ENCODE results near the gene LRRC75B. TPM values are rescaled to one million over a fixed set of nuclear protein-coding genes. Genes with fewer than 3 reads are reported as not detected.

LRRC75B gene
- total and polyA plus RNA-seq, 9 donors = 2.5 to 26.5 (median 22.1) TPM

GRCh38 chr22:24585927-24586546, 6.8 kb downstream of the LRRC75B start:
- WGBS, 3 donors = 86 to 92% (median 89%) methylated on average over 24 of the region's 24 CpGs
- no peak for TF ChIP-seq POLR2A (IDR thresholded peaks at IDR 0.05)
- H3K27ac ChIP-seq = no peak overlapping the region
- no peaks in the 10 kb centered on the region for H3K36me3 ChIP-seq
- H3K4me3 ChIP-seq = no peak overlapping the region
- intact Hi-C loops (cut with DNase I) = no loop called here
- no peaks in the 10 kb centered on the region for H3K4me1 ChIP-seq (ENCODE audit: insufficient read depth)
- DNase-seq = peak in 1 of 5 donors; percentile 36
- no peaks in the 10 kb centered on the region for H3K27me3 ChIP-seq
- H3K9me3 ChIP-seq = no peaks in the 10 kb centered on the region

- H3K4me1 ChIP-seq (ENCODE audit: insufficient read depth) = no peaks in the 10 kb centered on the region
- no peak overlapping the region for H3K27ac ChIP-seq
- no peaks in the 10 kb centered on the region for H3K9me3 ChIP-seq
- intact Hi-C loops (cut with DNase I) = no loop called here
- no peaks in the 10 kb centered on the region for H3K36me3 ChIP-seq
- WGBS, 3 donors = 89 to 100% (median 94%) methylated on average over 3 of the region's 3 CpGs
- no peaks in the 10 kb centered on the region for H3K27me3 ChIP-seq
- DNase-seq = peak in 1 of 5 donors; percentile 29
- TF ChIP-seq EP300 (IDR thresholded peaks at IDR 0.05) (no peak), CTCF (IDR thresholded peaks at IDR 0.05) (no peak), POLR2A (IDR thresholded peaks at IDR 0.05) (no peak)
- H3K4me3 ChIP-seq = no peak overlapping the region
These were observed 7.4 kb downstream of the LRRC75B start for GRCh38 chr22:24585461-24585860.

- WGBS, 3 donors = 76 to 79% (median 77%) methylated on average over 10 of the region's 10 CpGs
- Histone ChIP-seq H3K27ac (no peak overlapping the region), H3K4me1 (ENCODE audit: insufficient read depth) (no peaks in the 10 kb centered on the region), H3K27me3 (no peaks in the 10 kb centered on the region), H3K4me3 (no peak overlapping the region), H3K9me3 (no peaks in the 10 kb centered on the region), H3K36me3 (no peaks in the 10 kb centered on the region)
- TF ChIP-seq CTCF (IDR thresholded peaks at IDR 0.05) = no peak
- TF ChIP-seq EP300 (IDR thresholded peaks at IDR 0.05) = no peak
- TF ChIP-seq POLR2A (IDR thresholded peaks at IDR 0.05) = no peak
- intact Hi-C loops (cut with DNase I) = no loop called here
- DNase-seq = no peak
These were observed 7.9 kb downstream of the LRRC75B start for GRCh38 chr22:24584871-24585411.

- 77 to 83% (median 78%) methylated on average over 5 of the region's 5 CpGs for WGBS, 3 donors
- H3K4me3 ChIP-seq = no peak overlapping the region
- no peaks in the 10 kb centered on the region for H3K27me3 ChIP-seq
- H3K36me3 ChIP-seq = no peaks in the 10 kb centered on the region
- H3K4me1 ChIP-seq (ENCODE audit: insufficient read depth) = no peaks in the 10 kb centered on the region
- intact Hi-C loops (cut with DNase I) = no loop called here
- DNase-seq = no peak
- H3K9me3 ChIP-seq = no peaks in the 10 kb centered on the region
- TF ChIP-seq CTCF (IDR thresholded peaks at IDR 0.05) (no peak), POLR2A (IDR thresholded peaks at IDR 0.05) (no peak), EP300 (IDR thresholded peaks at IDR 0.05) (no peak)
- peak overlapping the region in 1 of 2 donors; percentile 21 for H3K27ac ChIP-seq
These were observed 8.6 kb downstream of the LRRC75B start for GRCh38 chr22:24584166-24584790.
